ENCODE results near the gene PYDC2. TPM values are rescaled to one million over a fixed set of nuclear protein-coding genes. Genes with fewer than 3 reads are reported as not detected.

Gene PYDC2
- total RNA-seq, 1 experiment from 2014 or later = not detected

DNA sequence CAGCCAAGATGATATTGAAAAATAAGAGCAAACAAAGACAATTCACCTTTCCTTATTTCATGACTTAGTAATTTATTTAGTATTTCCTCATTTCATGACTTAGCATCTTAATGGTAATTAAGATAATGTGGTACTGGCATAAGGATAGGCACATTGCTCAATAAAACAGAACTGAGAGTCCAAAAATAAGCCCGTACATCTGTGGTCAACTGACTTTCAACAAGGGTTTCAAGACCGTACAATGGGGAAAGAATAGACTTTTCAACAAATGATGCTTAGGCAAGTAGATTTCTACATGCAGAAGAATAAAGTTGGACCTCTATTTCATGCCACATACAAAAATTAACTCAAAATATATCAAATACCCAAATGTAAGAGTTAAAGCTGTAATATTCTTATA is 603 bp upstream of the PYDC2 start:
- Mint-ChIP-seq H3K36me3 (no peaks in the 10 kb centered on the region), H3K9me3 (no peaks in the 10 kb centered on the region), H3K27ac (no peak overlapping the region), H3K4me3 (no peak overlapping the region), H3K27me3 (ENCODE audit: low read depth) (no peaks in the 10 kb centered on the region), H3K4me1 (no peaks in the 10 kb centered on the region)
- ChIA-PET CTCF (no interaction called here), POLR2A (no interaction called here)
- DNase-seq (ENCODE audit: low spot score) = no peak
- TF ChIP-seq, protein P1, sequence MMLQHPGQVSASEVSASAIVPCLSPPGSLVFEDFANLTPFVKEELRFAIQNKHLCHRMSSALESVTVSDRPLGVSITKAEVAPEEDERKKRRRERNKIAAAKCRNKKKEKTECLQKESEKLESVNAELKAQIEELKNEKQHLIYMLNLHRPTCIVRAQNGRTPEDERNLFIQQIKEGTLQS (CRISPR knock-in tag; conservative IDR thresholded peaks at IDR 0.05) = no peak
- TF ChIP-seq SP1 (CRISPR knock-in tag; conservative IDR thresholded peaks at IDR 0.05) (no peak), ZNF317 (CRISPR knock-in tag; IDR thresholded peaks at IDR 0.05; ENCODE audit: borderline replicate concordance, low read depth) (no peak), OVOL2 (CRISPR knock-in tag; IDR thresholded peaks at IDR 0.05; ENCODE audit: borderline replicate concordance) (no peak), NR1H2 (CRISPR knock-in tag; IDR thresholded peaks at IDR 0.05) (no peak), NR2C2 (CRISPR knock-in tag; IDR thresholded peaks at IDR 0.05) (no peak), CDX4 (CRISPR knock-in tag; IDR thresholded peaks at IDR 0.05; ENCODE audit: borderline replicate concordance) (no peak), ATF2 (CRISPR knock-in tag; IDR thresholded peaks at IDR 0.05; ENCODE audit: borderline replicate concordance, low read depth) (no peak), FOXP4 (CRISPR knock-in tag; IDR thresholded peaks at IDR 0.05) (no peak), ZNF232 (CRISPR knock-in tag; IDR thresholded peaks at IDR 0.05) (no peak), E2F1 (CRISPR knock-in tag; IDR thresholded peaks at IDR 0.05) (no peak), NFYB (CRISPR knock-in tag; conservative IDR thresholded peaks at IDR 0.05; ENCODE audit: low read depth) (no peak), ZNF281 (CRISPR knock-in tag; IDR thresholded peaks at IDR 0.05) (no peak)
- TF ChIP-seq, protein P2, sequence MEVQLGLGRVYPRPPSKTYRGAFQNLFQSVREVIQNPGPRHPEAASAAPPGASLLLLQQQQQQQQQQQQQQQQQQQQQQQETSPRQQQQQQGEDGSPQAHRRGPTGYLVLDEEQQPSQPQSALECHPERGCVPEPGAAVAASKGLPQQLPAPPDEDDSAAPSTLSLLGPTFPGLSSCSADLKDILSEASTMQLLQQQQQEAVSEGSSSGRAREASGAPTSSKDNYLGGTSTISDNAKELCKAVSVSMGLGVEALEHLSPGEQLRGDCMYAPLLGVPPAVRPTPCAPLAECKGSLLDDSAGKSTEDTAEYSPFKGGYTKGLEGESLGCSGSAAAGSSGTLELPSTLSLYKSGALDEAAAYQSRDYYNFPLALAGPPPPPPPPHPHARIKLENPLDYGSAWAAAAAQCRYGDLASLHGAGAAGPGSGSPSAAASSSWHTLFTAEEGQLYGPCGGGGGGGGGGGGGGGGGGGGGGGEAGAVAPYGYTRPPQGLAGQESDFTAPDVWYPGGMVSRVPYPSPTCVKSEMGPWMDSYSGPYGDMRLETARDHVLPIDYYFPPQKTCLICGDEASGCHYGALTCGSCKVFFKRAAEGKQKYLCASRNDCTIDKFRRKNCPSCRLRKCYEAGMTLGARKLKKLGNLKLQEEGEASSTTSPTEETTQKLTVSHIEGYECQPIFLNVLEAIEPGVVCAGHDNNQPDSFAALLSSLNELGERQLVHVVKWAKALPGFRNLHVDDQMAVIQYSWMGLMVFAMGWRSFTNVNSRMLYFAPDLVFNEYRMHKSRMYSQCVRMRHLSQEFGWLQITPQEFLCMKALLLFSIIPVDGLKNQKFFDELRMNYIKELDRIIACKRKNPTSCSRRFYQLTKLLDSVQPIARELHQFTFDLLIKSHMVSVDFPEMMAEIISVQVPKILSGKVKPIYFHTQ (CRISPR knock-in tag; IDR thresholded peaks at IDR 0.05) = no peak
- ATAC-seq = no peak
